ENCODE data around the gene SLC49A3. TPM values are rescaled to one million over a fixed set of nuclear protein-coding genes. Genes with fewer than 3 reads are reported as not detected.
A peak's percentile ranks its signal among the peaks of the same experiment; 100 is the strongest.
"Not testable (repeated sequence)": the region's sequence is repeated elsewhere in the genome, so short reads cannot be mapped to it uniquely, and the experiment has no call there.

The SLC49A3 gene
- total RNA-seq, 1 experiment from 2014 or later = 0.47 TPM

DNA sequence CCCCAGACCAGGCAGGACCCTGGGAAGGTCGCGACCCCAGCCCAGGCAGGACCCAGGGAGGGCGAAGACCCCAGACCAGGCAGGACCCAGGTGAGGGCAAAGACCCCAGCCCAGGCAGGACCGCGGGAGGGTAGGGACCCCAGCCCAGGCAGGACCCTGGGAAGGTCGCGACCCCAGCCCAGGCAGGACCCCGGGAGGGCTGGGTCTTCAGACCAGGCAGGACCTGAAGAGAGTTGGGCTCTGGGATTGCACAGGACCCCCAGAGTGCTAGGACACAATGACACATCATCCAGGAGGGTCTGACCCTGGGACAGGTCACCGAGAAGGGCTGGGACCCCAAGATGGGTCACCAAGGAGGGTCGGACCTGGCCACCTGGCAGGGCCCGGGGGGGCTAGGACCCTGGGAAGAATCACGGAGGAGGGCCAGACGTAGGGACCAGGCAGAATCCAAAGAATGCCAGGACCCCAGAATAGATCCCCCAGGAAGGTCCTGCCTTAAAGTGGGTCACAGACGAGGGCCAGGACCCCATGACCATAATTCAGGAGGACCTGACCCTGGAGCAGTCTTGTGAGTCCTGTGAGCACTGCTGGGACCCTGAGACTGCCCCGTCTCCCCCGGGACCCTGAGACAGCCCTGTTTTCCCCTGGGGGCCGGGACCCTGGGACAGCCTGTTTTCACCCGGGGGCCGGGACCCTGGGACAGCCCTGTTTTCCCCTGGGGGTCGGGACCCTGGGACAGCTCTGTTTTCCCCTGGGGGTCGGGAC, 18.1 kb upstream of the SLC49A3 start:
- peak overlapping the region; percentile 100 for H3K27ac ChIP-seq (ENCODE audit: low read depth, low read length, poor library complexity, severe bottlenecking)
- H3K4me3 ChIP-seq (ENCODE audit: low read depth, low read length, poor library complexity, severe bottlenecking) = peak overlapping the region; percentile 100
- H3K4me1 ChIP-seq (ENCODE audit: insufficient read depth, low read length, poor library complexity, severe bottlenecking) = no peaks in the 10 kb centered on the region
- intact Hi-C loops (cut with micrococcal nuclease; ENCODE audit: unreplicated experiment) = no loop called here
- no peaks in the 10 kb centered on the region for H3K27me3 ChIP-seq (replicated peaks; ENCODE audit: insufficient read depth, low read depth, low read length, poor library complexity)
- no peak for TF ChIP-seq EZH2 (IDR thresholded peaks at IDR 0.05; ENCODE audit: borderline replicate concordance, low read depth, low read length, poor library complexity, severe bottlenecking)
- DNase-seq (ENCODE audit: low spot score) = no peak
- H3K36me3 ChIP-seq (ENCODE audit: insufficient read depth, low read length, poor library complexity, severe bottlenecking) = peaks cover 10% of the 10 kb centered on the region
- BruUV-seq (replicated peaks) = no TSS peak
- ChIA-PET CTCF (no interaction called here), POLR2A (ENCODE audit: low non-redundant PET) (no interaction called here)
- H3K9me3 ChIP-seq (ENCODE audit: low read depth, low read length, poor library complexity, severe bottlenecking) = no peaks in the 10 kb centered on the region

DNA sequence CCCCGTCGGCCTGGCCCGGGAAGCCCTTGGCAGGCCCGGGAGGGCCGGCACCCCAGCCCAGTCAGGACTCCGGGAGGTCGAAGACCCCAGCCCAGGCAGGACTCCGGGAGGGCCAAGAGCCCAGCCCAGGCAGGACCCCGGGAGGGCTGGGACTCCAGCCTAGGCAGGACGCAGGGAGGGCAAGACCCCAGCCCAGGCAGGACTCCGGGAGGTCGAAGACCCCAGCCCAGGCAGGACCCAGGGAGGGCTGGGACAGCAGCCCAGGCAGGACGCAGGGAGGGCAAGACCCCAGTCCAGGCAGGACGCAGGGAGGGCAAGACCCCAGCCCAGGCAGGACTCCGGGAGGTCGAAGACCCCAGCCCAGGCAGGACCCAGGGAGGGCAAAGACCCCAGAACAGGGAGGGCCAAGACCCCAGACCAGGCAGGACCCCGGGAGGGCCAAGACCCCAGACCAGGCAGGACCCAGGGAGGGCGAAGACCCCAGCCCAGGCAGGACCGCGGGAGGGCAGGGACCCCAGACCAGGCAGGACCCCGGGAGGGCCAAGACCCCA, 17.2 kb upstream of the SLC49A3 start:
- H3K9me3 ChIP-seq (ENCODE audit: low read depth, low read length, poor library complexity, severe bottlenecking); BruUV-seq (replicated peaks); H3K4me1 ChIP-seq (ENCODE audit: insufficient read depth, low read length, poor library complexity, severe bottlenecking); H3K36me3 ChIP-seq (ENCODE audit: insufficient read depth, low read length, poor library complexity, severe bottlenecking); intact Hi-C loops (cut with micrococcal nuclease; ENCODE audit: unreplicated experiment); H3K27me3 ChIP-seq (replicated peaks; ENCODE audit: insufficient read depth, low read depth, low read length, poor library complexity); DNase-seq (ENCODE audit: low spot score); CTCF ChIA-PET; POLR2A ChIA-PET (ENCODE audit: low non-redundant PET): not testable (repeated sequence)
- peak overlapping the region; percentile 100 for H3K27ac ChIP-seq (ENCODE audit: low read depth, low read length, poor library complexity, severe bottlenecking)
- peak overlapping the region; percentile 100 for H3K4me3 ChIP-seq (ENCODE audit: low read depth, low read length, poor library complexity, severe bottlenecking)

DNA sequence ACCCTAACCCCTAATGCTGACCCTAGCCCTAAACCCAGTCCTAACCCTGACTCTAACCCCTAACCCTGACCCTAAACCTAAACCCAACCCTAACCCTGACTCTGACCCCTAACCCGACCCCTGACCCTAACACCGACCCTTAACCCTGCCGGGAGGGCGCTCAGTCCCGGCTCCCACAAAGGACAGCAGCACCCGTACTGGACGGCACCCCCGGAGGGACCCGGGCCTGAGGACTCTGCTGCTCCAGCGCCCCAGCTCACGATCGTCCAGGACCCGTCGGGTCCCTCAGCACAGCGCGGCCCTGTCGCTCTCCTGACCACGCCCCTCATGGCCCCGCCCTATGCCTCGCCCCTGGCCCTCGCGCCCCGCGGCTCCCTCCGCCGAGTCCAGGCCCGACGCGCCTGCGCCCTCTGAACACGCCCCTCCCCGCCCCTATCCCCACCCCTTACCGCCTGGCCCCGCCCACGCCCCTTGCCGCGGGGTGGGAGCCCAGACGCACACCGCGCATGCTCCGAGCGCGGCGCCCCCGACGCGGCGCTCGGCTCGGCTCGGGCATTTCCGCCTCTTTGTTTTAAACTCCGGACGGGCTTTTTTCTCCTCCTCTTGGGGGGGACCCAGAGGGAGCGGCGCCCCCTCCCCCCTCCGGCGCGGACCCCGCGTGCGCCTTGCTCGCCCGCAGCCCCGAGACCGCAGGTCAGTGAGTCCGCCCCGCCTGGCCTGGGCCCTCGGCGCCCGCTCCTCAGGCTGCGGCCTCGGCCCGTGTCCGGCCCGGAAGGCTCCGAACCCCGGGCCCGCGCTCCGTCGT, 16.5 kb upstream of the SLC49A3 start, which contains the start of gene PCGF3:
PCGF3 (plus strand) TSS at position 555 of the 805 bp plus-strand sequence. CDS start 27,849 bp downstream, outside the sequence.
- CTCF ChIA-PET = no interaction called here
- TF ChIP-seq, protein P1, sequence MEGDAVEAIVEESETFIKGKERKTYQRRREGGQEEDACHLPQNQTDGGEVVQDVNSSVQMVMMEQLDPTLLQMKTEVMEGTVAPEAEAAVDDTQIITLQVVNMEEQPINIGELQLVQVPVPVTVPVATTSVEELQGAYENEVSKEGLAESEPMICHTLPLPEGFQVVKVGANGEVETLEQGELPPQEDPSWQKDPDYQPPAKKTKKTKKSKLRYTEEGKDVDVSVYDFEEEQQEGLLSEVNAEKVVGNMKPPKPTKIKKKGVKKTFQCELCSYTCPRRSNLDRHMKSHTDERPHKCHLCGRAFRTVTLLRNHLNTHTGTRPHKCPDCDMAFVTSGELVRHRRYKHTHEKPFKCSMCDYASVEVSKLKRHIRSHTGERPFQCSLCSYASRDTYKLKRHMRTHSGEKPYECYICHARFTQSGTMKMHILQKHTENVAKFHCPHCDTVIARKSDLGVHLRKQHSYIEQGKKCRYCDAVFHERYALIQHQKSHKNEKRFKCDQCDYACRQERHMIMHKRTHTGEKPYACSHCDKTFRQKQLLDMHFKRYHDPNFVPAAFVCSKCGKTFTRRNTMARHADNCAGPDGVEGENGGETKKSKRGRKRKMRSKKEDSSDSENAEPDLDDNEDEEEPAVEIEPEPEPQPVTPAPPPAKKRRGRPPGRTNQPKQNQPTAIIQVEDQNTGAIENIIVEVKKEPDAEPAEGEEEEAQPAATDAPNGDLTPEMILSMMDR (conservative IDR thresholded peaks at IDR 0.05; ENCODE audit: low read depth, low read length) = no peak
- TF ChIP-seq EZH2 (IDR thresholded peaks at IDR 0.05; ENCODE audit: borderline replicate concordance, low read depth, low read length, poor library complexity, severe bottlenecking) = no peak
- no TSS peak for BruUV-seq (replicated peaks)

DNA sequence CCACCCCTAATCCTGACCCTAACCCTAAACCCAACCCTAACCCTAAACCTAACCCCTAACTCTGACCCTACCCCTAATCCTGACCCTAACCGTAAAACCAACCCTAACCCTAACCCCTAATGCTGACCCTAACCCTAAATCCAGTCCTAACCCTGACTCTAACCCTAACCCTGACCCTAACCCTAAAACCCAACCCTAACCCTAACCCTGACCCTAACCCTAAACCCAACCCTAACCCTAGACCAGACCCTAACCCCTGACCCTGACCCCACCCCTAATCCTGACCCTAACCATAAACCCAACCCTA, 16.0 kb upstream of the SLC49A3 start:
- intact Hi-C loops (cut with micrococcal nuclease; ENCODE audit: unreplicated experiment) = no loop called here
- ChIA-PET CTCF (no interaction called here), POLR2A (ENCODE audit: low non-redundant PET) (no interaction called here)
- H3K27ac ChIP-seq (ENCODE audit: low read depth, low read length, poor library complexity, severe bottlenecking) = peak overlapping the region; percentile 100
- H3K9me3 ChIP-seq (ENCODE audit: low read depth, low read length, poor library complexity, severe bottlenecking) = no peaks in the 10 kb centered on the region
- no peak for DNase-seq (ENCODE audit: low spot score)
- no peaks in the 10 kb centered on the region for H3K27me3 ChIP-seq (replicated peaks; ENCODE audit: insufficient read depth, low read depth, low read length, poor library complexity)
- H3K4me3 ChIP-seq (ENCODE audit: low read depth, low read length, poor library complexity, severe bottlenecking) = peak overlapping the region; percentile 100
- TF ChIP-seq EZH2 (IDR thresholded peaks at IDR 0.05; ENCODE audit: borderline replicate concordance, low read depth, low read length, poor library complexity, severe bottlenecking) = no peak
- TF ChIP-seq, protein P1 (conservative IDR thresholded peaks at IDR 0.05; ENCODE audit: low read depth, low read length) = no peak
- BruUV-seq (replicated peaks) = no TSS peak
- H3K36me3 ChIP-seq (ENCODE audit: insufficient read depth, low read length, poor library complexity, severe bottlenecking) = peaks cover 10% of the 10 kb centered on the region
- peaks cover 4% of the 10 kb centered on the region for H3K4me1 ChIP-seq (ENCODE audit: insufficient read depth, low read length, poor library complexity, severe bottlenecking)

More for the DNA sequence above, 16.5 kb upstream of the SLC49A3 start, which contains the start of gene PCGF3:
- H3K4me3 ChIP-seq (ENCODE audit: low read depth, low read length, poor library complexity, severe bottlenecking) = peak within 1 kb of the TSS; percentile 100
- peak; percentile 96 for DNase-seq (ENCODE audit: low spot score)
- intact Hi-C loops (cut with micrococcal nuclease; ENCODE audit: unreplicated experiment) = no loop called here
- peak within 1 kb of the TSS; percentile 100 for H3K27ac ChIP-seq (ENCODE audit: low read depth, low read length, poor library complexity, severe bottlenecking)
- peaks cover 10% of the 10 kb centered on the region for H3K36me3 ChIP-seq (ENCODE audit: insufficient read depth, low read length, poor library complexity, severe bottlenecking)
- no peaks in the 10 kb centered on the region for H3K9me3 ChIP-seq (ENCODE audit: low read depth, low read length, poor library complexity, severe bottlenecking)
- no peaks in the 10 kb centered on the region for H3K27me3 ChIP-seq (replicated peaks; ENCODE audit: insufficient read depth, low read depth, low read length, poor library complexity)
- no peaks in the 10 kb centered on the region for H3K4me1 ChIP-seq (ENCODE audit: insufficient read depth, low read length, poor library complexity, severe bottlenecking)
- POLR2A ChIA-PET (ENCODE audit: low non-redundant PET) = no interaction called here

Measured in A673 (cell line).